Measurements from ENCODE around the gene DHX16. TPM values are rescaled to one million over a fixed set of nuclear protein-coding genes. Genes with fewer than 3 reads are reported as not detected.

The DHX16 gene
- total RNA-seq, 1 experiment from 2014 or later, result 34.8 TPM

DNA sequence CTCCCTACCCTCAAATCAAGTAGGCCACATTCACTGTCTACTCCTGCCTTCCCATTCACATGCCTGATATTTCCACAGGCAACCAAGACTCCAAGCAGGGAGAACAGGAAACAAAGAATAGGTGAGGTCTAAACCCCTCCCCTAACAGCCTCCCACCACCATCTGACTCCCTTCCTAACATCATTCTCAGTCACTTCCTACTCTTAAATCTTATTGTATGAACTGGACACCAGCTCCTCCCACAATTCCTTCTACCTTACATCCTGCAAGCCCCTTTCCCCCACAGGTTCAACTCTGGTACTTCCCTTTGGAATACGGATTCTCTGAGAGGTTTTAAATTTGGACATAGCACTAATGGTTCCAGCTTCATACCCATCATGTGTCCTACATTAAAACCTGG, 26.8 kb downstream of the DHX16 start:
- Histone ChIP-seq H3K23me2 (ENCODE audit: insufficient read length, low read depth, low read length, poor library complexity, severe bottlenecking) (peaks cover 8% of the 10 kb centered on the region), H2BK20ac (ENCODE audit: low read depth, low read length, poor library complexity, severe bottlenecking) (no peak overlapping the region), H3K27ac (ENCODE audit: insufficient read length, low read depth, low read length) (no peak overlapping the region), H4K8ac (replicated peaks; ENCODE audit: insufficient read length, low read depth, low read length) (no peak overlapping the region), H3T11ph (ENCODE audit: low read length) (no peak overlapping the region), H3K23ac (ENCODE audit: insufficient read length, low read depth, low read length) (no peak overlapping the region), H3K9ac (ENCODE audit: extremely low read depth, insufficient read length, low read length) (no peak overlapping the region), H4K91ac (ENCODE audit: insufficient read length, low read depth, low read length) (no peak overlapping the region), H3K79me1 (ENCODE audit: insufficient read depth, low read depth, low read length, poor library complexity, severe bottlenecking) (peaks cover 2% of the 10 kb centered on the region), H3K14ac (ENCODE audit: insufficient read depth, low read length) (no peak overlapping the region), H3K4me2 (ENCODE audit: insufficient read depth, insufficient read length, low read length) (peak overlapping the region; percentile 76), H2AFZ (ENCODE audit: low read length) (no peak overlapping the region), H2BK120ac (ENCODE audit: low read depth, low read length, poor library complexity, severe bottlenecking) (no peak overlapping the region), H2BK12ac (ENCODE audit: insufficient read length, low read depth, low read length) (no peak overlapping the region), H2AK5ac (ENCODE audit: insufficient read length, low read length) (no peak overlapping the region), H3K18ac (ENCODE audit: insufficient read length, low read depth, low read length) (no peak overlapping the region), H3K27me3 (ENCODE audit: insufficient read depth, low read length) (no peaks in the 10 kb centered on the region), H3K79me2 (ENCODE audit: insufficient read depth, low read length) (no peaks in the 10 kb centered on the region), H2BK5ac (ENCODE audit: insufficient read length, low read length) (no peak overlapping the region), H3K4me1 (ENCODE audit: insufficient read depth, low read length) (no peaks in the 10 kb centered on the region), H3K56ac (ENCODE audit: insufficient read length, low read depth, low read length) (no peak overlapping the region), H3K4ac (ENCODE audit: low read depth, low read length) (no peak overlapping the region), H4K5ac (ENCODE audit: insufficient read length, low read depth, low read length) (no peak overlapping the region), H2BK15ac (ENCODE audit: low read depth, low read length) (no peak overlapping the region), H4K20me1 (ENCODE audit: control insufficient read depth, insufficient read depth, insufficient read length) (no peaks in the 10 kb centered on the region), H3K9me3 (ENCODE audit: control insufficient read depth, low read depth, low read length) (no peaks in the 10 kb centered on the region)
- Mint-ChIP-seq H3K9me3 (no peaks in the 10 kb centered on the region), H3K36me3 (ENCODE audit: insufficient read depth in 1 of 3, low read depth in 3 of 3) (peaks cover 12 to 61% (median 55%) of the 10 kb centered on the region in 3 experiments), H3K27ac (peak overlapping the region in 1 of 3 experiments; percentile 53; a peak in 2 of 7 replicates), H3K27me3 (ENCODE audit: low read depth) (no peaks in the 10 kb centered on the region), H3K4me1 (peaks cover 14 to 17% of the 10 kb centered on the region in 2 experiments), H3K4me3 (peak overlapping the region; percentile 85 to 94)
- TF ChIP-seq, protein P1, sequence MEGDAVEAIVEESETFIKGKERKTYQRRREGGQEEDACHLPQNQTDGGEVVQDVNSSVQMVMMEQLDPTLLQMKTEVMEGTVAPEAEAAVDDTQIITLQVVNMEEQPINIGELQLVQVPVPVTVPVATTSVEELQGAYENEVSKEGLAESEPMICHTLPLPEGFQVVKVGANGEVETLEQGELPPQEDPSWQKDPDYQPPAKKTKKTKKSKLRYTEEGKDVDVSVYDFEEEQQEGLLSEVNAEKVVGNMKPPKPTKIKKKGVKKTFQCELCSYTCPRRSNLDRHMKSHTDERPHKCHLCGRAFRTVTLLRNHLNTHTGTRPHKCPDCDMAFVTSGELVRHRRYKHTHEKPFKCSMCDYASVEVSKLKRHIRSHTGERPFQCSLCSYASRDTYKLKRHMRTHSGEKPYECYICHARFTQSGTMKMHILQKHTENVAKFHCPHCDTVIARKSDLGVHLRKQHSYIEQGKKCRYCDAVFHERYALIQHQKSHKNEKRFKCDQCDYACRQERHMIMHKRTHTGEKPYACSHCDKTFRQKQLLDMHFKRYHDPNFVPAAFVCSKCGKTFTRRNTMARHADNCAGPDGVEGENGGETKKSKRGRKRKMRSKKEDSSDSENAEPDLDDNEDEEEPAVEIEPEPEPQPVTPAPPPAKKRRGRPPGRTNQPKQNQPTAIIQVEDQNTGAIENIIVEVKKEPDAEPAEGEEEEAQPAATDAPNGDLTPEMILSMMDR (conservative IDR thresholded peaks at IDR 0.05), result no peak
- no peak for DNase-seq
- WGBS (ENCODE audit: extremely low coverage, insufficient read length, low lambda C conversion rate), result no CpG with 5 or more reads among the region's 1 CpG

Measured in H9 (cell line).